Left cardiac atrium (tissue), 4 donors: ENCODE data around the gene EFNA2. TPM values are rescaled to one million over a fixed set of nuclear protein-coding genes. Genes with fewer than 3 reads are reported as not detected.
"Not testable (repeated sequence)": the region's sequence is repeated elsewhere in the genome, so short reads cannot be mapped to it uniquely, and the experiment has no call there.

Experiments used
- ATAC-seq, 2 donors: fragments of 200-7000 bp; cut with Tn5 transposase; one replicate each; pipeline ENCODE4 v1.9.1; 2020; ENCODE audit warnings: mild to moderate bottlenecking in 2 of 2, moderate library complexity in 2 of 2
- DNase-seq: peaks from one replicate; pipeline ENCODE4 v3.0.0-alpha.2; 2020
- intact Hi-C, 2 donors: fragments of 100-400 bp; cut with DNase I; formaldehyde crosslinking; loops; one replicate each; pipeline versions ENCODE4 v1.14.1 to v1.15.1; 2022 to 2023
- total RNA-seq, 2 donors: library from RNA; stranded (reverse); fragmentation: NEBNext Ultra II Directional; extraction: Animal tissue kit (Norgen Biotek cat#: 25700); gene quantifications; one replicate each; pipeline ENCODE4 v1.2.1, GENCODE V29; 2021
- donor health status: DM: no; HTN: yes; CAD: no.
- donor health status: DM: no; HTN: yes; CAD: no; lungs with severe emphysema.
- donor health status: DM: yes; HTN: yes; CAD: no.
- donor health status: Dilated cardiomyopathy.

The EFNA2 gene
- total RNA-seq, 2 donors from 2014 or later: not detected

GRCh38 chr19:1324806-1325567 lies 39.3 kb downstream of the EFNA2 start:
- DNase-seq (peak; percentile 80), ATAC-seq (peak; percentile 76 to 92)
- intact Hi-C loops: no loop called here

GRCh38 chr19:1325568-1326294 lies 40.1 kb downstream of the EFNA2 start:
- intact Hi-C loops: no loop called here
- ATAC-seq: no peak
- DNase-seq: no peak

- intact Hi-C loops: no loop called here
- no peak for ATAC-seq
- no peak for DNase-seq
Observed at GRCh38 chr19:1327125-1327524, 41.5 kb downstream of the EFNA2 start.

- DNase-seq, ATAC-seq, intact Hi-C loops: not testable (repeated sequence)
Observed at GRCh38 chr19:1332208-1332607, 46.5 kb downstream of the EFNA2 start.

GRCh38 chr19:1336079-1336684 lies 50.5 kb downstream of the EFNA2 start:
- DNase-seq (no peak), ATAC-seq (no peak)
- intact Hi-C loops: no loop called here

GRCh38 chr19:1340681-1341469 lies 55.2 kb downstream of the EFNA2 start:
- intact Hi-C loops: loop anchor here in 1 of 2 donors (10.0 kb wide), 1 partner anchor 56 kb away; the partner anchor contains the start of gene EFNA2
- no peak for ATAC-seq

GRCh38 chr19:1343041-1343440 lies 57.4 kb downstream of the EFNA2 start:
- ATAC-seq (peak in 1 of 2 donors; percentile 23), DNase-seq (no peak)
- intact Hi-C loops: loop anchor here in 1 of 2 donors (10.0 kb wide), 1 partner anchor 58 kb away; the partner anchor contains the start of gene EFNA2

More at GRCh38 chr19:1340681-1341469, 55.2 kb downstream of the EFNA2 start:
- DNase-seq: no peak

- intact Hi-C loops: loop anchor here in 1 of 2 donors (10.0 kb wide), 1 partner anchor 64 kb away; the partner anchor contains the start of gene EFNA2
- no peak for DNase-seq
- ATAC-seq: no peak
Observed at GRCh38 chr19:1349211-1349610, 63.5 kb downstream of the EFNA2 start.

GRCh38 chr19:1350867-1351266 lies 65.2 kb downstream of the EFNA2 start:
- DNase-seq (no peak), ATAC-seq (no peak)
- intact Hi-C loops: loop anchor here in 1 of 2 donors (10.0 kb wide), 1 partner anchor 66 kb away; the partner anchor contains the start of gene EFNA2

Other genes with a start within 250 kb of the EFNA2 start
- 10 to 100 TPM in 1 of 2 donors, 1 to 10 TPM in 1; 7.7 to 10.0 TPM for gene ABCA7, start 245.8 kb upstream of the EFNA2 start, total RNA-seq
- 10 to 100 TPM; 10.6 to 12.6 TPM for gene ARHGAP45, start 218.7 kb upstream of the EFNA2 start, total RNA-seq
- 100 to 1,000 TPM; 142 to 143 TPM for gene POLR2E, start 190.5 kb upstream of the EFNA2 start, total RNA-seq
- gene GPX4, start 181.9 kb upstream of the EFNA2 start, total RNA-seq: 100 to 1,000 TPM; 378 to 432 TPM
- gene SBNO2, start 111.6 kb upstream of the EFNA2 start, total RNA-seq: 10 to 100 TPM; 27.2 to 64.2 TPM
- gene STK11, start 80.1 kb upstream of the EFNA2 start, total RNA-seq: 10 to 100 TPM; 48.2 to 53.0 TPM
- 1 to 10 TPM; 1.6 to 3.8 TPM for gene CBARP, start 47.9 kb upstream of the EFNA2 start, total RNA-seq
- 100 to 1,000 TPM; 540 to 639 TPM for gene ATP5F1D, start 44.1 kb upstream of the EFNA2 start, total RNA-seq
- gene MIDN, start 37.3 kb upstream of the EFNA2 start, total RNA-seq: 100 to 1,000 TPM in 1 of 2 donors, 10 to 100 TPM in 1; 58.7 to 148 TPM
- 100 to 1,000 TPM; 229 to 379 TPM for gene CIRBP, start 16.5 kb upstream of the EFNA2 start, total RNA-seq
- gene FAM174C, start 10.3 kb upstream of the EFNA2 start, total RNA-seq: 10 to 100 TPM; 19.2 to 21.4 TPM
- 100 to 1,000 TPM; 240 to 267 TPM for gene NDUFS7, start 98.0 kb downstream of the EFNA2 start, total RNA-seq
- gene GAMT, start 115.7 kb downstream of the EFNA2 start, total RNA-seq: 10 to 100 TPM; 36.0 to 48.1 TPM
- gene DAZAP1, start 121.7 kb downstream of the EFNA2 start, total RNA-seq: 10 to 100 TPM; 74.1 to 95.7 TPM
- gene RPS15, start 152.5 kb downstream of the EFNA2 start, total RNA-seq: 100 to 1,000 TPM; 714 to 737 TPM
- gene APC2, start 164.2 kb downstream of the EFNA2 start, total RNA-seq: under 1 TPM; 0.18 to 0.21 TPM
- 10 to 100 TPM; 16.1 to 18.9 TPM for gene C19orf25, start 193.3 kb downstream of the EFNA2 start, total RNA-seq
- gene PCSK4, start 204.5 kb downstream of the EFNA2 start, total RNA-seq: 1 to 10 TPM in 1 of 2 donors, under 1 TPM in 1; 0.89 to 1.6 TPM
- 1 to 10 TPM; 2.2 to 2.3 TPM for gene REEP6, start 205.3 kb downstream of the EFNA2 start, total RNA-seq
- 10 to 100 TPM; 18.9 to 25.0 TPM for gene ADAMTSL5, start 227.1 kb downstream of the EFNA2 start, total RNA-seq
- not detected for gene PLK5, start 238.2 kb downstream of the EFNA2 start, total RNA-seq